GM12874 (cell line): ENCODE results near the gene MYZAP.

ENCODE experiments used
- TF ChIP-seq, protein P1 (sequence below): IDR thresholded peaks from 2 replicates; pipeline ENCODE4 v1.5.1; 2011; ENCODE audit warnings: low read depth, mild to moderate bottlenecking, control low read depth, low read length, moderate library complexity; ENCODE audit not compliant: insufficient read depth

The MYZAP gene

DNA sequence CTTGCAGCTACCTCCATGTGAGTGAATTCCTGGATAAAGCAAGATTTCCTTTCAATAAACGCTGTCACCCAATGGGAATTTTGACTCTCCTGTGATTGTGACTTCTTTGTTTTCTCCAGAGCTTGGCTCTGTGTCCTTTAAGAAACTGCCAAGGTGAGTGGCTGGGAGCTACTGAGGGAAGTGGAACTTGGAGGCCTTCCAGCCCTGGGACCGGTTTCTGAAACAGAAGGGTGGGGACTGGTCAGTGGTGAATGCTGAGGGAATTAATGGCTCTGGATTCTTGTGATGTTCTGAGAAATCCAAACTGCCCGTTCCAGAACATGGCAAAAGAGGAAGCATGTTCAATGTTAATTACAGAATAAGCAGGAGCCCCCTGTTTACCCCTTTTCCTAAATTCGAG is 41.1 kb upstream of the MYZAP start:
- TF ChIP-seq, protein P1, sequence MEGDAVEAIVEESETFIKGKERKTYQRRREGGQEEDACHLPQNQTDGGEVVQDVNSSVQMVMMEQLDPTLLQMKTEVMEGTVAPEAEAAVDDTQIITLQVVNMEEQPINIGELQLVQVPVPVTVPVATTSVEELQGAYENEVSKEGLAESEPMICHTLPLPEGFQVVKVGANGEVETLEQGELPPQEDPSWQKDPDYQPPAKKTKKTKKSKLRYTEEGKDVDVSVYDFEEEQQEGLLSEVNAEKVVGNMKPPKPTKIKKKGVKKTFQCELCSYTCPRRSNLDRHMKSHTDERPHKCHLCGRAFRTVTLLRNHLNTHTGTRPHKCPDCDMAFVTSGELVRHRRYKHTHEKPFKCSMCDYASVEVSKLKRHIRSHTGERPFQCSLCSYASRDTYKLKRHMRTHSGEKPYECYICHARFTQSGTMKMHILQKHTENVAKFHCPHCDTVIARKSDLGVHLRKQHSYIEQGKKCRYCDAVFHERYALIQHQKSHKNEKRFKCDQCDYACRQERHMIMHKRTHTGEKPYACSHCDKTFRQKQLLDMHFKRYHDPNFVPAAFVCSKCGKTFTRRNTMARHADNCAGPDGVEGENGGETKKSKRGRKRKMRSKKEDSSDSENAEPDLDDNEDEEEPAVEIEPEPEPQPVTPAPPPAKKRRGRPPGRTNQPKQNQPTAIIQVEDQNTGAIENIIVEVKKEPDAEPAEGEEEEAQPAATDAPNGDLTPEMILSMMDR: no peak

DNA sequence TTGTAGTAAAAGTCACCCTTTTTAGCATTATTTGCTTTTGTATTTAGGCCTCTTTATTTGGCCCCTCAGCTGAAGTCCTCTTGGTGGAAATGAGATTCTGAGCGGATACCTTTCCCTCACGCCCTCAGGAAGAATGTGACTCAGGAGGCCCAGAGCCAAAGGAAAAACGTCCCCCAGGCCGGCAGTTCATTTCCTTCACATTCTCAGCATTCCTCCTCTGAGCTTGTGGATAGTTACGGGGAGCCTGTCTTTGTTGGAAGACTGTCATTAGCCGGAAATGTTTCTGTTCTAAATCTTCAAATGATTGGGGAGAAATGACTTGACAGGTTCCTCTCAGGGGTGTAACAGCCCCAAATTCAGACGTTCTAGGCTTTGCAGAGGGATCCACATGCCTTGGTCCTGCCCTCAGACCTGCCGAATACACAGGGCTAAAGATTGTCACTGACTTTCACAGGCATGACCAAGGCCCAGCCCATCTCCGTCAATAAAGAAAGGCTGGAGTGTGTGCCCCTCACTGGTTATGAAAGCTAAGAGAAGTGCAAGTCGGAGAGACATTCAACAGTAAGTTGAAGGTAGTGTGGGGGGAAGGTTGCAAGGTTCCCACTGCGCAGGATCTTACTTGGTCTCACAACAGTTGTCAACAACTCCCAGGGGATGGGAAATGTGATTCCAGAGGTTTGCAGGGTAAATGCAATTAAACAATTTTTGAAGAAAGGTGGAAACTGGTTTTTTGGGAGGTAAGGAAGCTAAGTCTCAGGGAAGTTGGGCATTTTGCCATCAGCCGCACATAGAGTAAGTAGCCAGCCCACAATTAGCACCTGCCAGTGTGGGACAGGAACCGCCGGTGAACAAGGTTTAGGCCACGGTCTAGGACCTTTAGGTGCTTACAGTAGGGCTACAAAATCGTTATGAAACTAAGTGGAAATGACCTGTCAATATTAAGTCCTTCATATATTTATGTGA is 39.7 kb upstream of the MYZAP start:
- TF ChIP-seq, protein P1: no peak

DNA sequence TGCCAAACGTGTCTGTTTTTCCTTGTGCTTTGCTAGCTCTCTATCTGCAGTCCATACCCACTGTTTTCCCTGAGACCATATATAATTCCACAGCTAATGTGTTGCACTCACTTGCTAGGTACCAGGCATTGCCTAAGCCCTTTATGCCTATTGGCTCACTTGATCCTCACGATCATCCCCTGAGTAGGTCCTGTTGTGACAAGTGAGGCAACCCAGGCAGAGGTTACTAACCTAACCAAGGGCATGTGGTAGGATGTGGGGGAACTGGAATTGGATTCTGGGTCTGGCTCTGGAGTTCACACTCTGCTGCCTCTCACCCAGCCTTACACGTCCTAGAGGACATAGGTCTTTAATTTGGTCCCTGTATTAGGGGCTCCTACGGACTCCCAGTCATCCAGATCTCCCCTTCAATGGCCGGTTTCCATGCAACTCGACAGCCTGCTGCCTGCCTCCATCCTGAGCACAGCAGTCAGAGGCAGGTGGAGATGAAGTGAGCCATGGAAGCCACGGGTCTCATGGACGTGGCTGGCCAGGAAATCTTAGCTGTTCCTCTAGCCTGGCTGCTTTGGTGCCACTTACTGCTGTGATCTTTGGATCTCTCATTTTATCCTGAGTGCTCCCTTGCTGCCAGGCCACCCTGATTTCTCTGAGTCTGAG is 38.9 kb upstream of the MYZAP start:
- TF ChIP-seq, protein P1: no peak

DNA sequence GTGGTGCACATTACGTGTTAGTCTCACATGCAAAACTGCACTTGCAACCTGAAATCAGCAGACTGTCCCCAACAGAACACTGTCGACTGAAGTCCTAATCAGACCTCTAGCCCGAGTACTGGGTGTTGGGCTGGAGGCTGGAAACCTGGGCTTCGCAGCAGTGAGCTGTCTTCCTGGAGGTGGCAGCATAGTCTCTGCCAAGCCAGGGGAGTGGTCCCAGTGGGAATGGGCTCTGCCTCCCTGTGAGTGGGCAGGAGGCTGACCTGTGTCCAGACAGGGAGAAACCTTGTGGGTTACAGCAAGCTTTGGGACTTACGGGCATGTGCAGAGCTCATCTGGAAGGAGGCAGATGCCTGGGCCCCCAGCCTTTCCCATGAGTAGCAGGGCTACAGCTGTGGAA is 38.2 kb upstream of the MYZAP start:
- TF ChIP-seq, protein P1: no peak

DNA sequence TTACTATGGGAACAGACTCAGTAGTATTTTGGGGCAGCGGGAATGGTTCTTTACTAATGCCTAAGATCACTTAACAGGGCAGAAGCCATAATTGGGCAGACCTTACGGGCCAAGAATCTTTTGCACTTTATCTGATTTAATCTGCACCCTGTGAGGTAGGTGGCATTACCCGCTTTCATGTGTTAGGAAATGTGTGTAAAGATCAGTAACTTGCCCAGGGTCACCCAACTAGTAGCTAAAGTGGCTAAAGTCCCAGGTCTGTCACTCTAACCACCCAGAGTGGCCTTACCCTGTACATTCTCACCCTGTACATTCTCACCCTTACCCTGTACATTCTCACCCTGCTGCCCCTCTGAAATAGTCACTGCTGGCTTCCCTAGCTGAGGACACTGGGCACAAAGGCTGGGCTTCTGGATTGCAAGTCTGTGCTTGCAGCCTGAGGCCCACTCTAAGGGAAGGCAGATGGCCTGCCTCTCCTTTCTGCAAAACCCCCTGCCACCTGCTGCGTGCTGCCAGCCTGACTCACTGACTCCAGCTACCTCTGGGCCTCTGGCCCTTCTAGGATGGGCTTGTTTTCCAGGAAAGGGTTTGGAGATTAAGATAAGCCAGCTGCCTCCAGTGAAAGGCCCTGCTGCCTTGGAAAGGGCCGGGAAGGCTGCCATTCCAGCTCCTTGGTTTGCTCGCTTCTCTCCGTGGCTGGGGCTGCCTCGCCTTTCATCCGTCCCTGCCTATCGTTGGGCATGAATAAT is 37.5 kb upstream of the MYZAP start:
- TF ChIP-seq, protein P1: no peak

DNA sequence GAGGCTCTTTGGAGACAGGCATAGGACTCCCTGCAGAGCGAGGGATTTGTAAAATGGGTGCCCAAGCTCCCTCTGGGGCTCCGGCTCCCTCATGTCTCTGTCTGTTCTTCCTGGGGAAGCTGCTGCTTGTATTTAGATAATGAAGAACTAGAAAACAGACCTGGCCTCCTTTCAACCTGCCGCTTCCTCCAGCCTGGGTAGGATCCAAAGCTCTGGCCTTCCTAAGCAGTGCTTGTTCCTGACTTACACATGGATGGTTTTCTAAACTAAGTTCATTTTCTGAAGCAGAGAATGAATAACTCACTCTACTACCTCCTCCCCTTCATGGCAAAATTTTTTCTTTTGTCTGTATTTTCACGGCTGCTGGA is 36.9 kb upstream of the MYZAP start:
- TF ChIP-seq, protein P1: no peak

DNA sequence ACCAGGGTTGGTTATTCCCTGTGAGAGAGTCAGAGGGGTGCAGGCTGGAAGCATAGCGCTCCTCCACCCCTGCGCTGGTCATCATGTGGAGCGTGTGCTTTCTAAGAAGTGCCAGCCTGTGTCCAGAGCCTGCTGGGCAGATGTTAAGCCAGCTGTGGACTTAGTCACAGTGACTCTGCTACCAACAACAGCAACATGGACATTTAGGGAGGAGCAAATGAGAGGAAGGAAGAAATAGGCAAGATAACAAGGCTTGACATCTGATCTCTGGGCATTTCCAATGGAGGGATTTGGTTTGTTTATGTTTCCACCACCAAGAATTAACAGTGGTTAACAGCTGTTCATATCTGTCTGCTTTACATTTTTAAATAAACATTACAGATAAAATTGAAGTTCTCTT is 36.4 kb upstream of the MYZAP start:
- TF ChIP-seq, protein P1: no peak
